Gastroesophageal sphincter (tissue), 4 donors: ENCODE results near the gene ANO9. TPM values are rescaled to one million over a fixed set of nuclear protein-coding genes. Genes with fewer than 3 reads are reported as not detected.

Source experiments
- ATAC-seq: fragments of 150-250 bp; one replicate; pipeline ENCODE4 v1.9.1; 2016; ENCODE audit warnings: mild to moderate bottlenecking, moderate library complexity
- H3K27ac ChIP-seq, 4 donors: fragments of 200-600 bp; sonication (generic) in 3 of 4; 1 replicate in 3 of 4; 2 replicates in 1 of 4; pipeline ENCODE4 v1.5.1; 2016 to 2019
- H3K27me3 ChIP-seq: fragments of 200-600 bp; sonication (generic); one replicate; pipeline ENCODE4 v1.5.1; 2019
- H3K36me3 ChIP-seq, 2 donors: fragments of 200-600 bp; sonication (generic); one replicate each; pipeline ENCODE4 v1.5.1; 2019; ENCODE audit warnings: control low read depth in 1 of 2
- H3K4me1 ChIP-seq, 3 donors: fragments of 200-600 bp; sonication (generic); 1 replicate in 2 of 3; 2 replicates in 1 of 3; pipeline ENCODE4 v1.5.1; 2016 to 2019; ENCODE audit warnings: control low read depth in 2 of 3
- H3K4me3 ChIP-seq, 2 donors: fragments of 200-600 bp; sonication (generic); one replicate each; pipeline ENCODE4 v1.5.1; 2019; ENCODE audit warnings: mild to moderate bottlenecking in 1 of 2, moderate library complexity in 1 of 2
- H3K9me3 ChIP-seq, 3 donors: fragments of 200-600 bp; sonication (generic); one replicate each; pipeline ENCODE4 v1.5.1; 2017 to 2019; ENCODE audit warnings: control low read depth in 2 of 3
- CTCF ChIP-seq, 4 experiments: fragments of 200-600 bp in 2 of 4; fragments of 450-650 bp in 2 of 4; sonication (generic) in 1 of 4; IDR thresholded peaks; one replicate each; pipeline ENCODE4 v1.5.1; 2017 to 2019; ENCODE audit warnings: antibody characterized with exemption in 4 of 4, mild to moderate bottlenecking in 2 of 4, moderate library complexity in 2 of 4
- EP300 ChIP-seq: sonication (generic); formaldehyde crosslinking; IDR thresholded peaks from one replicate; pipeline ENCODE4 v1.6.1; 2017; ENCODE audit warnings: antibody characterized with exemption, mild to moderate bottlenecking
- POLR2A ChIP-seq, 2 donors: fragments of 450-650 bp; IDR thresholded peaks; one replicate each; pipeline ENCODE4 v1.6.1; 2017; ENCODE audit warnings: antibody characterized with exemption in 2 of 2, mild to moderate bottlenecking in 2 of 2, moderate library complexity in 1 of 2
- POLR2AphosphoS5 ChIP-seq: sonication (generic); formaldehyde crosslinking; IDR thresholded peaks from one replicate; pipeline ENCODE4 v1.6.1; 2017; ENCODE audit warnings: antibody characterized with exemption
- WGBS, 2 donors: methylation state at CpG; one replicate each; pipeline ENCODE4 v1.1.5; 2018; ENCODE audit warnings: low coverage in 1 of 2; 5-methylcytosine and 5-hydroxymethylcytosine counted together
- total RNA-seq, 4 donors: library from RNA; depleted of rRNA; stranded (reverse); fragments of >200 nt; gene quantifications; one replicate each; pipeline ENCODE4 v1.1.0, GENCODE V29; 2016

The ANO9 gene
- total RNA-seq, 4 donors from 2014 or later: 0.22 to 0.94 (median 0.47) TPM; not detected in 1

GRCh38 chr11:489610-490185 is 47.9 kb upstream of the ANO9 start:
- TF ChIP-seq EP300 (no peak), POLR2AphosphoS5 (no peak), POLR2A (IDR thresholded peaks at IDR 0.05) (no peak), CTCF (IDR thresholded peaks at IDR 0.05) (no peak)
- Histone ChIP-seq H3K4me1 (no peaks in the 10 kb centered on the region), H3K4me3 (no peak overlapping the region), H3K27ac (no peak overlapping the region), H3K36me3 (peaks cover 0 to 70% of the 10 kb centered on the region in 2 donors), H3K27me3 (no peaks in the 10 kb centered on the region), H3K9me3 (no peaks in the 10 kb centered on the region)
- ATAC-seq: no peak
- 98% methylated on average over 11 of the region's 37 CpGs; no CpG with 5 or more reads in 1 of the 2 donors for WGBS, 2 donors

- Histone ChIP-seq H3K9me3 (no peaks in the 10 kb centered on the region), H3K4me3 (no peak overlapping the region), H3K36me3 (peaks cover 0 to 63% of the 10 kb centered on the region in 2 donors), H3K27me3 (no peaks in the 10 kb centered on the region), H3K27ac (no peak overlapping the region), H3K4me1 (no peaks in the 10 kb centered on the region)
- TF ChIP-seq CTCF (IDR thresholded peaks at IDR 0.05) (no peak), POLR2AphosphoS5 (no peak), EP300 (no peak), POLR2A (IDR thresholded peaks at IDR 0.05) (no peak)
- WGBS, 2 donors: 100% methylated on average over 1 of the region's 19 CpGs; no CpG with 5 or more reads in 1 of the 2 donors
- ATAC-seq: no peak
Measured at GRCh38 chr11:488992-489391, 47.2 kb upstream of the ANO9 start.

- ATAC-seq: no peak
- Histone ChIP-seq H3K27me3 (no peaks in the 10 kb centered on the region), H3K4me3 (no peak overlapping the region), H3K36me3 (peaks cover 0 to 59% of the 10 kb centered on the region in 2 donors), H3K9me3 (no peaks in the 10 kb centered on the region), H3K27ac (no peak overlapping the region), H3K4me1 (no peaks in the 10 kb centered on the region)
- TF ChIP-seq CTCF (IDR thresholded peaks at IDR 0.05) (no peak), POLR2AphosphoS5 (no peak), POLR2A (IDR thresholded peaks at IDR 0.05) (no peak), EP300 (no peak)
- 94% methylated on average over 6 of the region's 19 CpGs; no CpG with 5 or more reads in 1 of the 2 donors for WGBS, 2 donors
Measured at GRCh38 chr11:488579-488978, 46.8 kb upstream of the ANO9 start.

- H3K27ac ChIP-seq: no peak overlapping the region
- H3K4me1 ChIP-seq: no peaks in the 10 kb centered on the region
- H3K4me3 ChIP-seq: no peak overlapping the region
- peaks cover 0 to 54% of the 10 kb centered on the region in 2 donors for H3K36me3 ChIP-seq
- no peaks in the 10 kb centered on the region for H3K27me3 ChIP-seq
- ATAC-seq: no peak
- no CpG with 5 or more reads among the region's 25 CpGs for WGBS, 2 donors
- no peaks in the 10 kb centered on the region for H3K9me3 ChIP-seq
- TF ChIP-seq CTCF (IDR thresholded peaks at IDR 0.05) (no peak), POLR2AphosphoS5 (no peak), POLR2A (IDR thresholded peaks at IDR 0.05) (no peak), EP300 (no peak)
Measured at GRCh38 chr11:488062-488461, 46.3 kb upstream of the ANO9 start.

GRCh38 chr11:487571-488021 is 45.8 kb upstream of the ANO9 start:
- TF ChIP-seq EP300 (no peak), CTCF (IDR thresholded peaks at IDR 0.05) (no peak), POLR2A (IDR thresholded peaks at IDR 0.05) (no peak), POLR2AphosphoS5 (no peak)
- Histone ChIP-seq H3K27ac (no peak overlapping the region), H3K36me3 (peaks cover 0 to 49% of the 10 kb centered on the region in 2 donors), H3K9me3 (no peaks in the 10 kb centered on the region), H3K27me3 (no peaks in the 10 kb centered on the region), H3K4me1 (no peaks in the 10 kb centered on the region), H3K4me3 (no peak overlapping the region)
- no peak for ATAC-seq
- no CpG with 5 or more reads among the region's 22 CpGs for WGBS, 2 donors
